GM19025 (cell line): ENCODE results near the gene GP1BA.

Experiments used
- ATAC-seq: cut with Tn5 transposase; IDR thresholded peaks from one replicate; pipeline ENCODE4 v1.9.1; 2021; ENCODE audit warnings: mild to moderate bottlenecking, low read depth, moderate library complexity; ENCODE audit not compliant: unreplicated experiment

The GP1BA gene

DNA sequence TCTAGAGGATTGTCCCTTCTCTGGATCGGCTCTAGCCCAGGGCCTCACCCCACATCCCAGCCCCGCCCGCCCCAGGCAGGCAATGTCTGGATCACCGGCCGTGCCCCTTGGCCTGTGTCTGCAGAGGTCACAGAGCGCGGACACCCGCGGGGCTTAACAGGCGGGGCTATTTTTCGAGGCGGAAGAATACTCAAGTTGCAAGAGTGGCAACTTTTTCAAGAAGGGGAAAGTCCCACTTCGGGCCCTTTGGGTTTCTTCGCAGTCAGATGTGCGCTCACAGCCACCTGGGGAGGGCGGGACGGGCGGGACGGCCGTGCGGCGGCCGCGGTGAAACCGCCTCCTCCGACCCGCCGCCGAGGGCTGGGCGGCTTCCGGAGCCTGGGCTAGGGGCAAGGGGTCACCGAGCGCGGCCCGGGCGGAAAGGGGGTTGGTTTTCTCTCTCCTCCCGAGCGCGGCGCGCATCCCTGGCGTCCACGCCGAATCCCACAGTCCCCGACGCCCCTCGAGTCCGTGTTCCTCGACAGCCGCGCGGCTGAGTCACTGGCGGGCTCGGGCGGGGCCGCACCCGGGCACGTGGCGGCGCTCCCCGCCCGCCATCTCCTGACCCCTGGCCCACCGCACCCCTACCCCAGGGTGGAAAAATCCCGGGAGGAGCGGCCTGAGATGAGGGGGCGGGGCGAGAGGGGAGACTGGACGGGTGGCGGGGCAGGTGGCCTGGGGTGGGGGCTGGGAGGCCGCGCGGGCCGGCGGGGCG is 17.4 kb downstream of the GP1BA start:
- ATAC-seq = peak; percentile 32

DNA sequence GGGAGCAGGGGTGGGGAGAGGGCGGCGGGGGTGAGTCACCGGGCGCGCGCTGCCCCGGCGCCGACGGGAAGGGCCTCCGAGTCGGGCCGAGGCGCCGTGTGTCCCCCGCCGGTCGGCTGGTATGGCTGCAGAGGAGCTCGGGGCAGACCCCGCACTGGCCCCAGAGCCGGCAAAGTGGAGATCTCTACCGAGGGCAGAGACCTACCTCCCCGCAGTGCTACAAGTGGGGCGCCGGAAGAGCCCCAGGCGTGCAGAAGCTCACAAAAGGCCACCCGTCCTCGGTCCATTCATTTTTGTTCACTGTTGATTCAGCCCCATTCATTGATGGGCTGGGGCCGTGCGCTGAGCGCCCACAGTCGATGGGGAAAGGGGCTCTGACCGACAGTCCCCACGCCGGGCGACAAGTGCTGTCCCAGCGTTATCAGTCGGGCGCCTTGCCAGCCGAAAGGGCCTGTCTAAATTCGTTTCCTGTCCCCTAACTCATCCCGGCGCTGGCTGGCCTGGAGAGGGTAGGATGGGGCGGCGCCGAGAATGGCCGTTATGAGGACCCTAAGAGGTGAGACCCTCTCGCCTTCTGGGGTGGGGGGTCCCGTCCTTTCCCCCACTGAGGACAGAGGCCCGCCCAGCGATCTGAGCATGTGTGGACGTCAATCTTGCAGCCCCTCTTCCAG is 18.1 kb downstream of the GP1BA start:
- ATAC-seq = no peak

DNA sequence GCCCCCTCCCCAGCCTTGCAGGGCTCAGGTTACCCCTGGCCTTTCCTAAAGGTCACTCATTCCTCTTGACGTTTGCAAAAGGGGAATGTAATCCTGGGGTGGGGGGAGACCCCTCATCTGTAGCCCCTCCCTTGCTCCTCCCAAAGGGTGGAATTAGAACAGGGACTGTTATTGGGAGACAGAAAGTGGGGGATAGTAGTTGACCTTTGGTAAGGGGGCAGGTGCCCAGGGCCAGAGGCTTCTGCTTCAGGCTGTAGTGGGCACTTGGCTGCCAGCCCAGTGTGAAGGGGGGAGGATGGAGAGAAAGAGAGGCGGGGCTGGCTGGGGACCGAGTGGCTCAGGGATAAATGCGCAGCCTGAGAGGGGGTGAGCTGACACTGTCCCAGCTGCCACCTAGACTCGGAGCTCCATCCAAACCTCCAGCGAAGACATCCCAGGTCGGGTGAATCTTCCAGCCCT is 18.7 kb downstream of the GP1BA start, which contains the start of gene ENO3:
Gene ENO3 (plus strand): TSS at position 374 of the 459 bp plus-strand sequence. CDS start 711 bp downstream, outside the sequence.
- ATAC-seq = no peak

DNA sequence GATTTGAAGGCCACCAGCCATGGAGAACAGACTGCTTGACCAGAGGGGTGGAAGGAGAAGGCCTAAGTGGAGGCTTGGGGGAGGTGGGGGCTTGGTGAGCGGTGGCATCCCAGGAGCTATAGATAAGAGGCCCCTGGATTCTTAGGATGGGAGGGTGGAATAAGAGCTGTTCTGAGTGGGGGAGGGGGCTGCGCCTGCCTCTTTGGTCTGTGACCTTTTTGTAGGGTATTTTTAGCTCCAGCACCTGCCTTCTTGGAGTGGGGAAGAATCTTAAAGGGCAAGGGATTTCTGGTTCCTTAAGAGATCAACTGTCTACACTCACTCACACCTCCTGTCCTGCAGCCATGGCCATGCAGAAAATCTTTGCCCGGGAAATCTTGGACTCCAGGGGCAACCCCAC is 19.4 kb downstream of the GP1BA start:
- no peak for ATAC-seq

DNA sequence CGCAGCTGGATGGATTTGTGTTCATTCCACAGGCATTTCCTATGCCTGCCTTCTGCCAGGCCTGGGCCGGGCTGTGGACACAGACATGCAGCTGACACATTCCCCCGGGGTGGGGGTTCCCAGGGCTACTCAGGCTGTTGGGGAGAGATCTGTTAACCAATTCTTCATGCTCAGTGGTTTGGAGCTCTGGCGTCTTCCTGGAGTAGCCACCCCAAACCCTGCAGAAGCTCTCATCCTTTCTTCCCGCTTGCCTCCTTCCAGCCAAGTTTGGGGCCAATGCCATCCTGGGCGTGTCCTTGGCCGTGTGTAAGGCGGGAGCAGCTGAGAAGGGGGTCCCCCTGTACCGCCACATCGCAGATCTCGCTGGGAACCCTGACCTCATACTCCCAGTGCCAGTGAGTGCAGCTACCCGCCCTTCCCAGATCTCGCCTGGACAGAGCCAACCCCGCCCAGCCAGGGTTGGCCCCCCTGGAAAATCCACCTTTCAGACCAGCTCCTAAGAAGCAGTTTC is 21.4 kb downstream of the GP1BA start:
- no peak for ATAC-seq

DNA sequence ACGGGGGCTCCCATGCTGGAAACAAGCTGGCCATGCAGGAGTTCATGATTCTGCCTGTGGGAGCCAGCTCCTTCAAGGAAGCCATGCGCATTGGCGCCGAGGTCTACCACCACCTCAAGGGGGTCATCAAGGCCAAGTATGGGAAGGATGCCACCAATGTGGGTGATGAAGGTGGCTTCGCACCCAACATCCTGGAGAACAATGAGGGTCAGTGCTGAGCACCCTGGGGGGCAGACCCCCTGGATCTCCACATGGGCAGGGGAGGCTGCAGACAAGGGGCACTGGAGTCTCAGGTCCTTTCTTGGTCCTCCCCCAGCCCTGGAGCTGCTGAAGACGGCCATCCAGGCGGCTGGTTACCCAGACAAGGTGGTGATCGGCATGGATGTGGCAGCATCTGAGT is 23.0 kb downstream of the GP1BA start:
- no peak for ATAC-seq

DNA sequence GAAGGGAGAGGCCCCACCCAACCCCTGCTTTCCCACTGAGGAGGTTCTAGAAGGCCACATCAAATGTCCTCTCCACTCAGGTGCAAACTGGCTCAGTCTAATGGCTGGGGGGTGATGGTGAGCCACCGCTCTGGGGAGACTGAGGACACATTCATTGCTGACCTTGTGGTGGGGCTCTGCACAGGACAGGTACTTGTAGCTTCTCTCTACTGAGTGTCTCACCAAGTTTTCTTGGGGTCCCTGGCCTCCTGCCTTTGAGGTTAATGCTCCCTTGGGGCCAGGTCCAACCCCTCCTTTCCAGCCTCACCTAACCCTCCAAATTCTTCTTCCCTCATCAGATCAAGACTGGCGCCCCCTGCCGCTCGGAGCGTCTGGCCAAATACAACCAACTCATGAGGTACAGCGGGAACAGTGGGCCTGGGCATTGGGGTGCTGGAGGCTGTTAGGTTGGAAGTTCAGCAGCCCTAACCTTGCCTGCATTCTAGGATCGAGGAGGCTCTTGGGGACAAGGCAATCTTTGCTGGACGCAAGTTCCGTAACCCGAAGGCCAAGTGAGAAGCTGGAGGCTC is 24.5 kb downstream of the GP1BA start:
- ATAC-seq = no peak

DNA sequence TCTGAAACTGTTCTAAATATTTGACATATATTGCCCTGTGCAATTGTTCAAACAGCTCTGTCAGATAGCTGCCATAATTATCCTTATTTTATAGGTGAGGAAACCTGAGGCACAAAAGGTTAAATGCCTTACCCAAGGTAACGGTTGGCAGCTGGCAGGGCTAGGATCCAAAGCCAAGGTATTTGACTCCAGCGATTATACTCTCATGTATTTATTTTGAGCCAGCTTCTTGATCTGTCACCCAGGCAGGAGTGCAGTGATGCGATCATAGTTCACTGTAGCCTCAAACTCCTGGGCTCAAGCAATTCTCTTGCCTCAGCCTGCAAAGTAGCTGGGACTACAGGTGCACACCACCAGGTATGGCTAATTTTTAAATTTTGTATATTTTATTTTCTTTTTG is 26.0 kb downstream of the GP1BA start:
- no peak for ATAC-seq

DNA sequence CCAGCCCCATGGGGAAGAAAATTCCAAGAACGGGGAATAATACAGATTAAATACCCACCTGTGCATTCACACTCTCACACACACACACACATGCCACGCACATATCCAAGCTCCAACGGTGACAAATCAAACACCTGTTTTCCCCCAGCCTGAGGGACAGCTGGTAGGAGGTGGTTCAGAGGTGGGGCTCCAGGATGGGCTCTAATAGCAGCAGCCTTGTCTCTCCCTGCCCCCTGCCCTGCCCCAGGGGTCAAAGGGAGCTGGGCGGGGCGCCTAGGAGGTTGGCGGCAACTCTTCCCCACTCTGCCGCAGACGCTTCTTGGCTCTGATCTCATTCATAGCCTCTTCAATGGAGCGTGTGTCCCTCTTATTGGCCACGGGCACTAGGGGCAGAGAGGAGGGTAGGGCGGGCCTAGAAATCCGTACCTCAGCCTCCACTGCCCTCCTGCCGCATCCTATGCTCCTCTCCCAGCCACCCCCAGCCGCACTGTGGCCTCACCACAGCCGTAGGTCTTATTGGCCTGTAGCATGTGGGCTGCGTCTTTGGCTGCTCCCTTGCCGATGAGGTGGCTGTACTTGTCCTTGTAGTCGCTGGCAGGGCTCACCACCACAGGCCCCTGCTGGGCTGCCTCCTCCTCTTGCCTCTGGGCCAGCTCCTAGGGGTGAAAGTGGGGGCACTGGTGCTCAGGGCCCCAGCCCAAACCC is 27.3 kb downstream of the GP1BA start:
- ATAC-seq = no peak

DNA sequence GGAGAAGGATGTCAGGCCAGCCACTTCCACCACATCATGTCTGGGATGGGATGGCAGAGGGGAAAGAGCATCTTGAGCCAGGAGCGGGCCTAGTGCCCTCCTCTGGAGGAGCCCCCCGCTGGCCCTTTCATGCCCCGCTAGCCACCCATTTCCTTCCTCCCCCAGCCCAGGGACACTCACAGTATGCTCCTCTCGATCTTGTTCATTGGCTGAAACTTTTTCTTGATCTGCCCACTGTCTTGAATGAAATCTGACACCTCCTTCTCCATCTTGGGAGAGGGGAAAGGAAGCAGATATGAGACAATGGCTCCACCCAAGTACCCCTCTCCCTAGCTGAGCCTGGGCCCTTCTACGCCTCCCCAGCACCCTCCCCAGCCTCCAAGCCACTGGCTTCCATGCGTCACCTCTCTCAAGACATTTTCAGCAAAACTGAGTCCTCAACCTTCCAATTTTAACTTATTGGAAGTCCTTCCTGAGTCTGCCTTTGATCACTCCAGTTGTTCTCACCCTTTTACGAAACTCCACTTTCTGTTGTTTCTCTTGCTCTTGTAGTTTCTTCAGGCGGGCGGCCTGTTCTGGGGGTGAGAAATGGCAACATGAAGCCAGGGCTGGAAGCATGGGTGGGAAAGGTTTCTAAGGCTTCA is 28.3 kb downstream of the GP1BA start:
- no peak for ATAC-seq

DNA sequence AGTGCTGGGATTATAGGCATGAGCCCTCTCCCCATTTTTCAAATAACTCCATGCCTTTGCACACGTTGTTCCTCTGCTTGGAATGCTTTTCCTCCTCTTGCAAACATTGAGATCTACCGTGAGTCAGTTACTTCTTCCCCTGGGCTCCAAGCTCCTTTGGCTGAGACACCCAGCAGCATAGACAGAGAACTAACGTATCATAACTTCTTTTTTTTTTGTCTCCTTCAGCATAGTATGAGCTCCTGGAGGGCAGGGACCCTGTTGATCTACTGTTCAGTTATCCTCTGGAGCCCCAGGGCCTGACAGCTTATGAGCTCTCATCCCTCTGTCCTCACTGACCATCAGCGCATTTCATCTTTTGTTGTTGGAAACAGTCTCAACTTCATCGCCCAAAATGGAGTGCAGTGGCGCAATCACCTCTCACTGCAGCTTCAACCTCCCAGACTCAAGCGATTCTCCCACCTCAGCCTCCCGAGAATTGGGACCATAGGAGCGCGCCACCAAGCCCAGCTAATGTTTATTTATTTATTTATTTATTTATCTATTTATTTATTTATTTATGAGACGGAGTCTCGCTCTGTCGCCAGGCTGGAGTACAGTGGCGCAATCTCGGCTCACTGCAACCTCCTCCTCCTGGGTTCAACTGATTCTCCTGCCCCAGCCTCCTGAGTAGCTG is 33.4 kb downstream of the GP1BA start:
- no peak for ATAC-seq

DNA sequence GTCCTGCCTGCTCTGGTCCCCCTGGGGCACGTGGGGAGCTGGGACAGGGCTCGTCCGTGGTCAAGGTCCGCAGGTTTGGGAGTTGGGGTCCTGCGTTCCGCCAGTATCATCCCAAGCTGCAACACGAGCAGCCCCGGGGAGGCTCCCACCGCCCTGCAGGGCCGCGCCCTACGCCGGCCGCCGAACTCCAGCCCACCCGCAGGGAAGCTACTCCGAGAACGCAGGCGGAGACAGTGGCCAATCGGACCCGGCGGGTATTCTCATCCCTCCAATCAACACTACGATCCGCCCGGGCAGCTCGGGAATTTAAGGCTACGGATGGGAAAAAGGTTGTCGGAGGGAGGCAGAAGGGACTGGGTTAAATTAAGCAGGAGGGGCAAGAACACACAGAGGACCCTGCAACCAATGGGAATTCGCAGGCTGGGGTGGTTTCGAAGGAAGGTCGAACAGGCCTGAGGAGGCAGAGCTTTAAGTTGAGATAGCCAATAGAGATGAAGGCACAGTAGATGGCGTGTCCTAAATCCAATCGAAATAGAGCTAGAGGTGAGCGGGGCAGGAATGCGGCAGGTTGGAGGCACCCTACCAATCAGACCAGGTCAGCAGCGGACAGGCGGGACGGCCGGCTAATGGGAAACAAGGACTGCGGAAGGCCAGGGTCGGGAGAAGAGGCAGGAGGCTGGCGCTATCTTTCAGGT is 34.9 kb downstream of the GP1BA start:
- ATAC-seq = peak; percentile 76

DNA sequence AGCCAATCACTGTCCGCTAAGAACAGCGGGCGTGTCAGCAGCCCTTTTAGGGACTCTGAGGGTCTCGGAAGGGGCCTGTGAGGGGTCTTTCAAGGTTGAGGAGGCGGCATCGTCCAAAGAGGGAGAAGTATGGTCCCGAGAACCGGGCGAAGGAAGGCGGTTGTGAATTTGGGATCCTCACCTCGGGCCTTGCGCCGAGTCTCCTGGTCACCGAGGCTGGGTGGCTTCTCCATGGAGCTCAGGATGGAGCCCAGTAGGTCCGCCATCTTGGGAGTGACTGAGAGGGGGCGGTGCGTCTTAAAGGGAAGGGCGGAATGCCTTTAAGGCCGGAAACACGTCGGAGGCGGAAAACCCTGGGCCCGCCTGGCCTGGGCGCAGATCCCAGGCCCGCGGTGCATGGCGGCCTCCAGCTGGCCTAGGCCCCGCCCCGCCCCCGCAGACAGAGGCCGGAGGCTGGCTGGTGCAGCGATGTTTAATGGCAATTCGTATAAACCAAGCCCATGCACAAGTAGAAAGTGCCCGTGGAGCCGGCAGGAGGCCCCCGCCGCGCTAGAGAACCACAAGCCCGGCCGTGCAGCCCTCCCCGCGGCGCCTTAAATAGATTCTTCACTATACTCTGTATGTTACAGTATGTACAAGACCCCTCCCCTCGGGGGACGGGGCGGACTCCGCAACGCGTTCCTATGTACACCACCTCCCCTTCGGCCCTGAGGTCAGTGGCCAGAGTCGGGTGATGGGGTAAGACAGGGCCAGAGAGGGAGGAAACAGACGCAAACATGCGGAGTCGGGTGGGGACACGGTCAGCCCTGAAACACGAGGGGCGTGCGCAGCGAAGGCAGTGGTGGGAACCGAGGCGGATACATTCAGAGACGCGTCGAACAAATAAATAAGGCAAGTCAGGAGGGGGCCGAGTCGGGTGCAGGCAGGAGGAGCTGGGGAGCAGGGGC is 35.7 kb downstream of the GP1BA start, which contains the start of gene SPAG7:
Gene SPAG7 (minus strand): TSS at position 279 of the 947 bp plus-strand sequence. CDS start 13 bp downstream, at position 266.
- ATAC-seq = peak; percentile 52

DNA sequence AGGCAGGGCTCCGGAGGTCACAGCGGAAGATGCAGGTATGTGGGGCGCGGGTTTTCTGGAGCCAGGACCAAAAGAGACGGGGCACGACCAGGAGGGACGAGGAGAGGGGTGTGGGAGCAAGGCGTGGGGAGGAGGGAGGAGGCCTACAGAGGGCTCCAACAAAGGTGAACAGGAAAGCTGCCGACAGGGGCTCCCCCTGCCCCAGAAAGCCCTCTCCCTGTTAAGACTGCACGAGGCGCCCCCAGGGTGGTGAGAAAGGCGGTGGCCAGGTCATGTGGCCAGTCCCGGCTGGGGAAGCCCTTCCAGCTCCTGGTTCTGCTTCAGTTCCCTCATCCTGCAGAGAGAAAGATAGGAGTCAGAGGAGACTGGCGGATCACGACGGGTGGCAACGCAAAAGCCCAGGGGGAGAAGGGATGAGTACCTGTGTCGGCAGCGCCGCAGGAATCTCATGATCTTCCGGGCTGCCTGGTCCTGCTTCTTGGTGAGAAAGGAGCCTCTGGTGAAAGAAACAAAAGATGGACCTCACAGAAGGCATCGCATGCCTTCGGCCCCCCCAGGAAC is 36.5 kb downstream of the GP1BA start:
- no peak for ATAC-seq

DNA sequence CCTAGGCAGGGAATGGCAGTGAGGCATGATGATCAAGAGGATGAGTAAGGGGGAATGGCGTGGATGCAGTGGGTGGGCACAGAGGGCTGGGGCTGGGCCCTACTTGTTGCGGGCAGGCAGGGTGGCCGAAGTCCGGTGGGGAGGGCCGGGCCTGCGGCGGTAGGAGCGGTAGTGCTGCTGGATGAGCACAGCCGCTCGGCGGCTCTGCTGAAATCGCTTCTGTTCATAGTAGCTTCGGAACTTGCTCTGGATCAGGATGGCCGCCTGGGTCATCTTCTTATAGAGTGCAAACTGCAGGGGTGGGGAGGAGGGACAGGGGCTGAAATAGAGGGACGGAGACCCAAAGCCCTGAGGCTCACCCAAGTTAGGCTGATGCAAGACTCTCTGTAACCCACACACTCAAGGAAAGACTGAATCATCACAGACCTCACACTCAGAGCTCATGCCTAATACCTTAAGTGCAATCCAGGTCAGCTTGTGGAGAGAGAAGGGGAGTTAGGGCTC is 37.0 kb downstream of the GP1BA start:
- no peak for ATAC-seq

DNA sequence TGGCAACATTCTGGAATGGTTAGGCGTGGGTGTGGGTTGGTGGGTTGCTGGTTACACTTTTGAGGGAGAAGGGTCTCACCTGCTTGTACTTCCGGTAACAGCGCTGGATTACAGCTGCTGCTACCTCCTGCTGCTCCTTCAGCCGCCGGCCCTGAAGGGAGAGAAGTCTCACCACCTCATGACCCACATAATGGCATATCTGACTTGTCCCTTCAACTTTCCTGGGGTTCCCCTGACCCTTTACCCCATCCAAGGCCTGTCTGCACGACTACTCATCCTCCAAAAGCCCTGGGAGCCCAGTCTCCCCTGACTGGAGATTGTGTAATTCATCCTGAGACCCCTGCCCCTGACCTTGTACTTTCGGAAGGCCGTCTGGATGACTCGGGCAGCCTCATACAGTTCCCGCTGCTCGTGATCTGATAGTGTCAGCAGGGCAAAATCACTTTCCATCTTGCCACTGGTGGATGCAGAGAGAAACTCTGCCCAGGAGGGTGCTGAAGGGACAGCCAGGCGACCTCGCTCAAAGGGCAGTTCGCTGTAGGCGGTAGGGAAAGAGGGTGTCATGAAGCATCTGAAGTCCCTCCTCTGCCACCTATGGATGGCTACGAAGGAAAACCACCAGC is 37.6 kb downstream of the GP1BA start:
- no peak for ATAC-seq

DNA sequence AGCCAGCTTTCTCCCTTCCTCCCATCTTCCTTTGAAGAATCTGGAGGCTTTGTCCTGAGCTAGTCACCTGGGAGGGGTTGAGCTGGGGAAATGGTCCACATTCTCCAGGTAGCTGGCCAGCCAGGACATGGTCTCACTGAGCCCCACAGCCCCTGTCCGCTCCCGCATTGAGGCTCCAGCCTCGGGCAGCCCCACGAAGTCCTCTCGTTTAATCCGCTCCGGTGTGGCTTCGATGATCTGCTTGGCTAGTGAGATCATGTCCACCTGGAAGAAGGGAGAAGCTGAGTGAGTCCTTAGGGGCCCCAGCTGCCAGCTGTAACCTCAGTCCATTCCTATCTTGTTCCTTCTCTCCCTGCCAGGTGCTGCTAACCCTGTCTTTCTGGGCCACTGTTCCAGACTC is 38.2 kb downstream of the GP1BA start:
- no peak for ATAC-seq
